HG03175 (cell line): ENCODE measurements around the gene POLA2.

Experiments used
- ATAC-seq: cut with Tn5 transposase; IDR thresholded peaks from one replicate; pipeline ENCODE4 v1.9.1; 2021; ENCODE audit warnings: mild to moderate bottlenecking, moderate library complexity; ENCODE audit not compliant: unreplicated experiment

Gene POLA2

GRCh38 chr11:65279741-65280440 is 18.1 kb downstream of the POLA2 start:
- ATAC-seq = no peak

- ATAC-seq = no peak
These were observed 18.9 kb downstream of the POLA2 start for GRCh38 chr11:65280646-65281045.

GRCh38 chr11:65286686-65287085 is 24.9 kb downstream of the POLA2 start:
- ATAC-seq = no peak

GRCh38 chr11:65287601-65288000 is 25.8 kb downstream of the POLA2 start:
- no peak for ATAC-seq

GRCh38 chr11:65288706-65289536 is 27.2 kb downstream of the POLA2 start:
- ATAC-seq = no peak

- ATAC-seq = no peak
These were observed 28.8 kb downstream of the POLA2 start for GRCh38 chr11:65290448-65291165.

GRCh38 chr11:65291613-65292012 is 29.9 kb downstream of the POLA2 start:
- no peak for ATAC-seq

GRCh38 chr11:65292890-65293289 is 31.1 kb downstream of the POLA2 start:
- ATAC-seq = no peak

GRCh38 chr11:65293909-65294381 is 32.2 kb downstream of the POLA2 start:
- no peak for ATAC-seq

GRCh38 chr11:65295001-65295400 is 33.2 kb downstream of the POLA2 start:
- ATAC-seq = no peak

- ATAC-seq = no peak
These were observed 34.0 kb downstream of the POLA2 start for GRCh38 chr11:65295571-65296341.

- ATAC-seq = no peak
These were observed 35.4 kb downstream of the POLA2 start for GRCh38 chr11:65297026-65297672.

- no peak for ATAC-seq
These were observed 36.4 kb downstream of the POLA2 start for GRCh38 chr11:65298131-65298535.

- no peak for ATAC-seq
These were observed 37.0 kb downstream of the POLA2 start for GRCh38 chr11:65298655-65299179.

- no peak for ATAC-seq
These were observed 39.0 kb downstream of the POLA2 start for GRCh38 chr11:65300621-65301275.

- ATAC-seq = no peak
These were observed 39.9 kb downstream of the POLA2 start for GRCh38 chr11:65301491-65302329.

GRCh38 chr11:65303555-65303954 is 41.8 kb downstream of the POLA2 start:
- ATAC-seq = no peak

- ATAC-seq = no peak
These were observed 42.3 kb downstream of the POLA2 start for GRCh38 chr11:65304110-65304509.

GRCh38 chr11:65304613-65305012 is 42.9 kb downstream of the POLA2 start:
- no peak for ATAC-seq
